ENCODE measurements around the gene TCTN3.
"Not testable (repeated sequence)": the region's sequence is repeated elsewhere in the genome, so short reads cannot be mapped to it uniquely, and the experiment has no call there.

The TCTN3 gene, protein sequence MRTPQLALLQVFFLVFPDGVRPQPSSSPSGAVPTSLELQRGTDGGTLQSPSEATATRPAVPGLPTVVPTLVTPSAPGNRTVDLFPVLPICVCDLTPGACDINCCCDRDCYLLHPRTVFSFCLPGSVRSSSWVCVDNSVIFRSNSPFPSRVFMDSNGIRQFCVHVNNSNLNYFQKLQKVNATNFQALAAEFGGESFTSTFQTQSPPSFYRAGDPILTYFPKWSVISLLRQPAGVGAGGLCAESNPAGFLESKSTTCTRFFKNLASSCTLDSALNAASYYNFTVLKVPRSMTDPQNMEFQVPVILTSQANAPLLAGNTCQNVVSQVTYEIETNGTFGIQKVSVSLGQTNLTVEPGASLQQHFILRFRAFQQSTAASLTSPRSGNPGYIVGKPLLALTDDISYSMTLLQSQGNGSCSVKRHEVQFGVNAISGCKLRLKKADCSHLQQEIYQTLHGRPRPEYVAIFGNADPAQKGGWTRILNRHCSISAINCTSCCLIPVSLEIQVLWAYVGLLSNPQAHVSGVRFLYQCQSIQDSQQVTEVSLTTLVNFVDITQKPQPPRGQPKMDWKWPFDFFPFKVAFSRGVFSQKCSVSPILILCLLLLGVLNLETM

DNA sequence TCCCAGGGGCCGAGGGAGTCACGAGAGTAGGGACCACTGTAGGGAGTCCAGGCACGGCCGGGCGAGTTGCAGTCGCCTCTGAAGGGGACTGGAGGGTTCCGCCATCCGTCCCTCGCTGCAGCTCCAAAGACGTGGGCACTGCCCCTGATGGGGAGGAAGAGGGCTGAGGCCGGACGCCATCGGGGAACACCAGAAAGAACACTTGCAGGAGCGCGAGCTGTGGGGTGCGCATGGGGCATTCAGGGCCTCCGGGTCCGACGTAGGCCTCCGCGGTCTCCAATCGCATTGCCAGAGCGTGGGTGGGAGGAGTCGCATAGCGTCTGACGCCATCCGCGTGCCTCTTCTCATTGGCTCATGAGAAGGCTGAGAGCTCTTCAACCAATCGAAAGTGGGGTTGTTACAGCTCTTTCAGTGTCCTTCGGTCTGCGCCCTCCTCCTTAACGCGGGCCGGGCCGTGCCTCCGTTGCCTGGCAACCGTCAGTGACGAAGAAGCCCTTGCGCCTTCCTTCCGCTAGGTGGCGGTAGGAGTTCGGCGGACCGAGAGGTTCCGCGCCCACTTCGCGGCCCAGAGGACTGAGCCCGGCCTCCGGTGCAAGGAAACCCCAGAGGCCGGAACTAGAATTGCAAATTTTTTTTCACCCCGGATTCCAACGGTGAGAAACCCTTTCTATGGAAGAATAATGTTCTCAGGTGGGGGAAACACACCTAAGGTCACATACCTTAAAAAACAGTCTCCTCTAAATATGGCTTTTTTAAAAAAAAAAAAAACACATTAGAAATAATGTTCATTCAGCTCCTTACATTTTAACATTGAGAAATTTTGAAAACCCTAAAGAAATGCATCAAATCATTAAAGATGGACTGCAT lies at the start of gene TCTN3:
Gene TCTN3 (minus strand): TSS at position 260 of the 867 bp plus-strand sequence. CDS start 28 bp downstream, at position 232.
- peak; percentile 99 for DNase-seq (ENCODE audit: low spot score)

DNA sequence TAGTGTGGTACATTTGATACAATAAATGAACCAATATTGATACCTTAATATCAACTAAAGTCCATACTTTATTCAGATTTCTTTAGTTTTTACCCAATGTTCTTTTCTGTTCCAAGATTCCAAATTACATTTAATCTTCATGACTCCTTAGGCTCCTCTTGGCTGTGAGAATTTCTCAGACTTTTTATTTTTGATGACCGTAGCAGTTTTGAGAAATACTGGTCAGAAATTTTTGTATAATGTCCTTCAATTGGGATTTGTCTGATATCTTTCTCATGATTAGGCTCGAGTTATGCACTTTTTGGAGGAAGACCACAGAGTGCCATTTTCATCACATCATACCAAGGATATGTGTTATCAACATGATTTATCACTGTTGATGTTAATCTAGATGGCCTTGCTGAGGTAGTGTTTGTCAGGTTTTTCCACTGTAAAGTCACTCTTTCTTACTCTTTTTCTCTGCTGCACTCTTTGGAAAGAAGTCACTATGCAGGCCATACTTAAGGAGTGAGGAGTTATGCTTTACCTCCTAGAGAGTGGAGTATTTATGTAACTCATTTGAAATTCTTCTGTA lies 49.3 kb upstream of the TCTN3 start:
- no peak for DNase-seq (ENCODE audit: low spot score)

DNA sequence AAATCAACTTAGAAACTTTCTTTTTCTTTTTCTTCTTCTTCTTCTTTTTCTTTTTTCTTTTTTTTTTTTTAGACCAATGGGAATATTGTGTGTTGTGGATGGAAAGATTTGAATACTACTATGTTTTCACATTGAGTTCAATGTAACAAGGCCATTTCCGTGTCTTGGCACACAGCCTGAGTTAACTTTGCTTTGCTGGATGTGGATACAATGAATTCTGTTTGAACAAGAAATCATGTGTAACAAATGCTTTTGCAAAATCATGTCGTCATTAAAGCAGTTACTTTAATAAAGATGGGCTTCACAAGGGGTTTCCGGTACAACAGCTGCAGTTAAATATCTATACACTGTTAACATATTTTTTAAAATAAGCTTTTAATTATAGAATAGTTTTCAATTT lies 48.8 kb upstream of the TCTN3 start:
- DNase-seq (ENCODE audit: low spot score): no peak

DNA sequence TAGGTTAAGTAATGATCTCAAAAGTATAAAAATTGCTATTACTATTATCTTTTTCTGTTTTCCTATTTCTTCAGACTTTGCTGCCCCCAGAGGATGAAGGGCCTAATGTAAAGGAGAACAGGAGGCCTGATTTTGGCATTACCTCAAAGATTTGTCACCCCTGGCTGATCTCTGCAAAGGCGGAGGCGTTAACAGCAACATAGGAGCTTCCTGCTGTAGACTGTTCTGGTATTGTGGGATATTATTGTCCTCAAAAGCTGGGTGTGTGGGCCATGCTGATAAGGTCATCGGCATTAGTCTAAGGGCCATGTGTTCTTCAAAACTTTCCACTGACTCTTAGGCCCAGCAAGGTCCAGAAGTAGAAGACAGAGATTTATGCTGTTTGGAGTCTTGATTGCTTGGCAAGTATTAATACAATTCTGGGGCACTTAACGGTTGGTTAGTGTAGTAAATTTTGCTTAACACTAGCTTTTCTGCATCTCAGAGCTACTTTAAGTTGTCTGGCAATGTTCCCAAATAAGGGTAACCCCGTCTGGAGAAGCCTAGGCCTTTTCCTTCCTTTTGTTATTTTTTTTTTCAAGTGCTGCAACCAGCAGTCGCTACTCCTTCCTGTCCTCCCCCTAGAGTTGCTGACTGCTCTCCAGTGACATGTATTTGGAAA lies 48.2 kb upstream of the TCTN3 start:
- no peak for DNase-seq (ENCODE audit: low spot score)

DNA sequence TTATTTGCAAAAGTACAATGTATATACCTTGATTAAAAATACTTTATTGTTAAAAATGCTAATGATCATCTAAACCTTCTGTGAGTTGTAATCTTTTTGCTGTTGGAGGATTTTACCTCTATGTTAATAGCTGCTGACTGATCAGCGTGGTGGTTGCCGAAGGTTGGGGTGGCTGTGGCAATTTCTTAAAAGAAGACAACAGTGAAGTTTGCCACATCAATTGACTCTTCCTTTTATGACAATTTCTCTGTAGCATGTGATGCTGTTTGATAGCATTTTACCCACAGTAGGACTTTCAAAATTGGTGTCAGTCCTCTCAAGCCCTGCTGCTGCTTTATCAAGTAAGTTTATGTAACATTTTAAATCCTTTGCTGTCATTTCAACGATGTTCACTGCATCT lies 45.3 kb upstream of the TCTN3 start:
- no peak for DNase-seq (ENCODE audit: low spot score)

DNA sequence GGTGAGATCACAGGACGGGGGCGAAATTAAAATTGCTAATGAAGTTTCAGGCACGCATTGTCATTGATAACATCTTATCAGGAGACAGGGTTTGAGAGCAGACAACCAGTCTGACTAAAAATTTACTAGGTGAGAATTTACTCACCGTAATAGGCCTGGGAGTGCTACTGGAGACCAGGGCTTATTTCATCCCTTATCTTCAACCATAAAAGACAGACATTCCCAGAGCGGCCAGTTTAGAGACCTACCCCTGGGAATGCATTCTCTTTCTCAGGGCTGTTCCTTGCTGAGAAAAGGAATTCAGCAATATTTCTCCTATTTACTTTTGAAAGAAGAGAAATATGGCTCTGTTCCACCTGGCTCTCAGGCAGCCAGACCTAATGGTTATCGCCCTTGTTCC lies 39.2 kb upstream of the TCTN3 start:
- not testable (repeated sequence) for DNase-seq (ENCODE audit: low spot score)

DNA sequence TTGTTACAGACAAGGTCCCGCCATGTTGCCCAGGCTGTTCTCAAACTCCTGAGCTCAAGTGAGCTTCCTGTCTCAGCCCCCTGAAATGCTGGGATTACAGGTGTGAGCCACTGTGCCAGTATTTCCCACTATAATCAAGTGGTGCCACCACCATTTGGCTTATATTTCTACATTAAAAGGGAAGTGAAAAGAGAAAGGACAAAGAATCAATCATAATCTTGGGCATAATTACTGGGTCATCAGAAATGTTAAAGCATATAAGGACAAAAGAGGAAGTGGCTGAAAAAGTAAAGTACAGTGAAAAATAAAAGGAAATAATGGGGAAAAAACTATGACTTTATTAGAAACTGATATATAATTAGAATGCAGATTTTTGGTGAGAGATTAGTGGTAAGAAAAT lies 36.5 kb upstream of the TCTN3 start:
- no peak for DNase-seq (ENCODE audit: low spot score)

DNA sequence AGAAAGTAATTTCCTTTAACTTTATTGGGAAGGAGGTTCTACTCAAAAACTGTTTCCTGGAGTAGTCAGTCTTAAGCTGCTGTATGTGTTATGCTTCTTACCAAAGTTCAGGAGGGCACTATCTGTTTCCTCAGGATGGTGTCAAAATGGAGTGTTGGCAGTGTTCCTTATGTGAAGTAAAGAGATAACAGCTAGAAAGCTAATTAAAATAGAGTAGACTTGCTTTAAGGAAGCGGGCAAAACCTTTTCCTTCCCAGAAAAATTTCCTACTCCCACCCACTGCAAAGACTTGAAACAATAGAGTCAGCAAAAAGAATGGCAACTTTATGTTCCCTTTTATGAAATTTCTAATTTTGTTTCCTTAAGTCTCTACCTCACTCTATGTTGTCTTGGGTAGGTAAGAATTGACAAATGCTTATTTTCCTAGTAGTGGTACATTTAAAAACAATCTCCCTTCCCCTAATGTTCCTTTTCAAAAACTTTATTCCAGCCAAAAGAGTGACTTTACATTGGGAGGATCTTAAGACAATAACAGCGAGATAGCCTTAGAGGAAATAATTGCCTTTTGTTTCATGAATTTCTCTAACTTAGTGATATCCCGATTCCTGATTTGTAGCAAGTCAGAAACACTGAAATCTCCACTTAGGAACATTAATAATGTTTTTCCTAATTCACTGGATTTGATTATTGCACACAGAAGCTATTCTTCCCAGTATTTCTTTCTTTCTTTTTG lies 35.8 kb upstream of the TCTN3 start:
- no peak for DNase-seq (ENCODE audit: low spot score)

DNA sequence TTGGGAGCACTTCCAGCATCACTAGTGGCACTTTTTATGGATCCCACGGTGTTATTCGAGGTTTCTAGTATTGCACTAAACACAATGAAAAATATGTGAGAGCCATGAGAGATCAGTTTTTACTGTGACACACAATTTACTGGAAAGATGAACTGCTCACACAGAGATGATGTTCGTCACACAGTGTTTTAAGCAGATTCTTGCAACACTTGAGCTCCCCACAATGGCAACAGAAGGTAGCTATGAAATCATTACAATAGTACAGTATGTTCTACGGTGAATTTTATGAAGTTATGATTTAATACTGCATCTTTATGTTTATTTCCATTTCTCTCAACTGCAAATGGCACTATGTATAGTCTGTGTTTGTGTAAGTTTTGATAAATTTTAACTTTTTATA lies 34.8 kb upstream of the TCTN3 start:
- DNase-seq (ENCODE audit: low spot score): no peak

DNA sequence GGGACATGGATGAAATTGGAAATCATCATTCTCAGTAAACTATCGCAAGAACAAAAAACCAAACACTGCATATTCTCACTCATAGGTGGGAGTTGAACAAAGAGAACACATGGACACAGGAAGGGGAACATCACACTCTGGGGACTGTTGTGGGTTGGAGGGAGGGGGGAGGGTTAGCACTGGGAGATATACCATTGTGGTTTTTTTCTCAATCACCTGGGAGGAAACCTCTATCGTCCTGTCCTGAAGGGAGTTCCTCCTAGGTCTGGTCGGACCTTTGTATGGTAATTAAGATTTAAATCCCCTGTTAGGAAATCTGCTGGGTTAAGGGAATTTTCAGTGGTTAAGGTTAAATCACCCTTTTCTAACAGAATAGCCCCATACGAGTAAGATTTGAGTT lies 28.8 kb upstream of the TCTN3 start:
- not testable (repeated sequence) for DNase-seq (ENCODE audit: low spot score)

DNA sequence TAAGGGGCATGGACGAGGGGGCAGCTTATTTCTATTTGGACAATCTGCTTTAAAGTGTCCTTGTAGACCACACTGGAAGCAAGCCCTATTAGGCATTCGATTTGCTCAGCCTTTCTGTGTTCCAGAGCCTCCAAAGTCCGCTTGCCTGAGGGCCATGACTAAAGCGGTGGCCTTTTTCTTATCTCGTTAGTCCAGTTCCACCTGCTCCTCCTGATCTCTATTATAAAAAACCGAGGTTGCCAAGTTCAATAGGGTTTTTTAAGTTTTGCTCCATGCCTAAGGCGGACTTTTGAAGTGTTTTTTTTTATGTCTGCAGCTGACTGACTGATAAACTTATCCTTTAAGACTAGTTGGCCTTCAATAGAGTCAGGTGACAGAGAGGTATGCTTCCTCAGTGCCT lies 27.0 kb upstream of the TCTN3 start:
- not testable (repeated sequence) for DNase-seq (ENCODE audit: low spot score)

DNA sequence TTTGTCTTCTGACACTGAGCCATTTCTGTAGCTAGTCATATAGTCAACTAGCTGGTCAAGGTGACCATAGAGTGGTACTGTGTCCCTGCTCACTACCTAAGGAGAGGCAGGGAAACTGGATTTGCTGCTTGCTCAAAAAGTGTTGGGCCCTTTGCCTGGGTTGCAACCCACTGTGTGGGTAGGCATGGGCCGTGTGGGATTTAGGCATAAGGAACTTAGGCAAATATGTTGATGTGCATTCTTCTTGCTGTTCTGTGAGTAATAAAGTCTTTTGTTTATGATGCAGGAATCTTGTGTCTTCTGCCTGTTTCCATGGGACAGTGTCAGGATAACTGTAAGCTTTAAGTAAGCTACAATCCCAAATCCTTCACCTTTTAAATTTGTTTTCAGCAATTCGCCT lies 23.1 kb upstream of the TCTN3 start:
- DNase-seq (ENCODE audit: low spot score): no peak

DNA sequence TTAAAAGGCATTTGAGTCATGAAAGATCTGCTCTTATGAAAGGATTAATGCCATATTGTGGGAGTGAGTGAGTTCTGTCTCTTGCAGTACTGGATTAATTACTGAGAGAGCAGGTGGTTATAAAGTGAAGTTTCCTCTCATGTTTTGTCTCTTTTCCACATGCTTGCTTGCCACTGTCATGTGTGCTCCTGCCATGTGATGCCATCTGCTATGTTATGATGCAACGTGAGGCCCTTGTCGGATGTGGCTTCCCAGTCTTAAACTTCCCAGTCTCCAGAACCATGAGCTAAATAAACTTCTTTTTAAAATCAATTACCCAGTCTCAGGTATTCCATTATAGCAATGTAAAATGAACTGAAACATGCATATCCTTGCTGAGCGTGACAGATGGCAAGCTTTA lies 22.7 kb upstream of the TCTN3 start:
- no peak for DNase-seq (ENCODE audit: low spot score)

DNA sequence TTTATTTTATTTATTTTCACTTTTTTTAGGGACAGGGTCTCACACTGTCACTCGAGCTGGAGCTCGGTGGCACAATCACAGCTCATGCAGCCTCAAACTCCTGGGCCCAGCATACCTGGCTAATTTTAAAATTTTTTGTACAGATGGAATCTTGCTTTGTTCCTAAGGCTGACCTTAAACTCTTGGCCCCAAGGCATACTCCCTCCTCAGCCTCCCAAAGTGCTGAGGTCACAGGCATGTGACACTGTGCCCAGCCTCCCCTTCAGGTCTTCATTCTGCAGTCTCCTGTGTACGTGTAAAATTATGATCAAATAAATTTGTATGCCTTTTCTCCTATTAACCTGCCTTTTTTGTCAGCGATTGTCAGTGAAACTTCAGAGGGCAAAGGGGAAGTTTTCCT lies 17.8 kb upstream of the TCTN3 start:
- no peak for DNase-seq (ENCODE audit: low spot score)

DNA sequence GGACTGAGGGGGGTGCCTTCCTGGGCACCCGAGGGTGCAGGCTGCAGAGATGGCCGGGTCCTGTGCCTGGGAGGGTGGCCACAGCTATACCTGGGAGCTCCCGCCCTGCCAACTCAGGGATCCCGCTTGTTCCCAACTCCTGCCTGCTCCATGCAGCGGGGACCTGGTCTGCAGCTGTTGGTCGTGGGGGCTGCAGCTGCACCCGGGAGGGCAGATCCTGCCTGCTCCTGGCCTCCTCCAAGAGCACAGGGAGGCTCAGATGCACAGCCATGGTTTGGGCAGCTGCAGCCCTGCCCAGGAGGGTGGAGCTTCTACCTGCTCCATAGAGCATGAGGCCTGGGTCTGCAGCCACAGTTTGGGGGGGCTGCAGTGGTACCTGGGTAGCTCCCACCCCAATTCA lies 13.3 kb upstream of the TCTN3 start:
- DNase-seq (ENCODE audit: low spot score): no peak

DNA sequence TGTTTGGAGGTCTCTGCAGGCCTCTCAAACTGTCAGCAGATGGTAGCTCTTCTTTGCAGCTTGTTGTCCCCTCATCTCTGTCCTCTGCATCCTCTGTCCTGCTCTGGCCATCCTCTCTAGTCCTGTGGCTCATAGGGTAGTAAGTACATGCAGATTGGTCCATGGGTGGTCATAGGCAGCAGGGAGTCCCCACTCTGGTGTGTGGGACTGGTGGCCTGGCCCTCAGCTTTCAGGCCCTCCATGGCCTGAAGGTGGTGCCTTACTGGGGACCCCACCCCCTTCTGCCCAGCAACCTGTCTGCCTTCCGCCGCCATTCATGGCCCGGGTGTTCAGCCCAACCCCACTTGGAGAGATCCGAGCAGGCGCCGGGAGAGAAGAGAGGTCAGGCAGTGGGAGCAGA lies 12.8 kb upstream of the TCTN3 start:
- DNase-seq (ENCODE audit: low spot score): no peak

DNA sequence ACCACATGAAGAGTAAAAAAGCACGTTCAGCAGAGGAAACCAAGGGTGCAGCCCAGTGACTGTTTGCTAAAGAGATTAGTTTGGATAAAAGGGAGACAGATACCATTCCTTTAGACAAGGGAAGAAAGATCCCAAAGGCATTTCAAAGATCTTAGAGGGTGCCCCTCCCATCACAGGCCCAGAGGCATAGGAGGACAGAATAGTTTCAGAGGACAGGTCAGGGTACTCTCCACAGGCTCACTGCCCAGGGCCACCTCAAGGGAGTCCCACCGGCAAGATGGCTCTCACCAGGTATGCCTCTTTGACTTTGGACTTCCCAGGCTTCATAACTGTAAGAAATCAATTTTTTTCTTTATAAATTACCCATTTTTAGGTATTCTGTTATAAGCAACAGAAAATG lies 4.7 kb upstream of the TCTN3 start:
- DNase-seq (ENCODE audit: low spot score): no peak

DNA sequence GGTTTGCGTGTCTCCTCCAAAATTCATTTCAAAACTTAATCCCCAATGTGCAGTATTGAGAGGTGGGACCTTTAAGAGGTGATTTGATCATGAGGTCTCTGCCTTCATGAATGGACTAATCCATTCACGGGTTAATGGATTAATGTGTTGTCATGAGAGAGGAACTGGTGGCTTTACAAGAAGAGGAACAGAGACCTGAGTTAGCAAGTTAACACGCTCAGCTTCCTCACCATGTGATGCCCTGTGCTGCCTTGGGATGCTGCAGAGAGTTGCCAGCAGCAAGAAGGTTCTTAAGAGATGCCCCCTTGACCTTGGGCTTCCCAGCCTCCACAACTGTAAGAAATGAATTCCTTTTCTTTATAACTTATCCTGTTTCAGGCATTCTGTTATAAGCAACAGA lies 3.7 kb upstream of the TCTN3 start:
- no peak for DNase-seq (ENCODE audit: low spot score)

DNA sequence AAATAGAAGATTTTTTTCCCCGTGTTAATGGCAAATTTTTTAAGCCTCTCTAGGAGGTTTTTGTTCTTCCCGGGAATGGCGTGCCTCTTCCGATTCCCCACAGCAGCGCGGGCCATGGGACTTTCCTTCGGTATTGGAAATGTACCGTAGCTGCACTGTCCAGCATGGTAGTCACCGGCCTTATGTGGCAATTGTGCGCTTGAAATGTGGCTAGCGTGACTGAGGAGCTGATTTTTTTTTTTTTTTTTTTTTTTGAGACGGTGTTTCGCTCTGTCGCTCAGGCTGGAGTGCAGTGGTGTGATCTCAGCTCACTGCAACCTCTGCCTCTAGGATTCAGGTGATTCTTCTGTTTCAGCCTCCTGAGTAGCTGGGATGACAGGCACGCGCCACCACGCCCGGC lies 938 bp upstream of the TCTN3 start:
- DNase-seq (ENCODE audit: low spot score): no peak

DNA sequence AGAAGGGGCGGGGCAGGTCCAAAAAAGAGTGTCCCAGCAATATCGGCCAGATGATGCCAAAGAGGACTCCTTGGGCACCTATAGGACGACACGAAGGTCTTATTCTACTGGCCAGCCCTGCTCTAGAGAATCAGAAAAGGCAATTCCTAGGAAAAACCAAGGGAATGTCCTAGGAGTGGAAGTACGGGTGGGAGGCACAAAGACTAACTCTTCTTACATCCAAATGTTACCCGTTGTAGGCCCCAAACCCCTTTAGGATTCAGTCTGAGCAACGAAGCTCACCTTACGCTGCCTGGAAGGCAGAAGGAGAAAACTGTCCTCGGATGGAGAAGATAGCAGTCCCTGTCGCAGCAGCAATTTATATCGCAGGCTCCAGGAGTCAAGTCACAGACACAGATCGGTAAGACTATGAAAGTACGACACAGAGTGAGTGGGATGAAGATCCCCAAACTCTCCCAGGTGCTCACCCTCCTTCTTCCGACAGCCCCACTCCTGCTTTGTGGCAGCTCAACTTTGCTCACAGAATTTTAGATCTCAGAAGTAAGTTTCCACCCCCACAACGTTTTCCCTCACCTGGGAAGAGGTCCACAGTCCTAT lies 558 bp downstream of the TCTN3 start:
- DNase-seq (ENCODE audit: low spot score): peak; percentile 5

DNA sequence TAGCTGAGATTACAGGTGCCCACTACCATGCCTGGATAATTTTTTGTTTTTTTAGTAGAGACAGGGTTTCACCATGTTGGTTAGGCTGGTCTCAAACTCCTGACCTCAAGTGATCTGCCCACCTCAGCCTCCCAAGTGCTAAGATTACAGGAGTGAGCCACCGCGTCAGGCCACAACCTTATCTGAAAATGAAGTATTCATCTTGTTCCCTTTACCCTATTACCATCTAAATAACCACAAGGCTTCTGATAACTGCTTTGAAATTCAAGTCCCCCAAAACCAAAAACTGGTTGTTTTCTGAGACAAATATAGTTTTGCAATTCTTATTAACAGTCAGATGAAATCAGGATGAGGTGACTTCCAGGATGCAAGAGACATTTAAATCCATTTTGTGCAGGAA lies 2.4 kb downstream of the TCTN3 start:
- no peak for DNase-seq (ENCODE audit: low spot score)

Data from GM03348 (cell line).